GM23338 (cell line): ENCODE data around the gene BEND5. TPM values are rescaled to one million over a fixed set of nuclear protein-coding genes. Genes with fewer than 3 reads are reported as not detected.

ENCODE experiments used
- ATAC-seq: fragments of 200-7000 bp; cut with Tn5 transposase; 3 replicates; pipeline ENCODE4 v1.9.1; 2020
- DNase-seq: peaks from one replicate; pipeline ENCODE4 v3.0.0-alpha.2; 2015; ENCODE audit warnings: low spot score
- H2AFZ ChIP-seq: fragments of 200-600 bp; sonication (generic); 2 replicates; pipeline ENCODE4 v1.8.0; 2016; ENCODE audit warnings: antibody characterized with exemption, mild to moderate bottlenecking, moderate library complexity
- H3F3A ChIP-seq: fragments of 200-600 bp; sonication (generic); replicated peaks from 2 replicates; pipeline ENCODE4 v1.8.0; 2017; ENCODE audit warnings: antibody characterized with exemption, mixed run types, low read depth
- H3K27ac ChIP-seq: fragments of 200-600 bp; sonication (generic); 2 replicates; pipeline ENCODE4 v1.6.1; 2016; ENCODE audit warnings: low read depth
- H3K27me3 ChIP-seq: fragments of 200-600 bp; sonication (generic); 2 replicates; pipeline ENCODE4 v1.8.0; 2016; ENCODE audit warnings: mild to moderate bottlenecking, mixed run types, moderate library complexity; ENCODE audit not compliant: insufficient read depth
- H3K36me3 ChIP-seq: fragments of 200-600 bp; sonication (generic); 2 replicates; pipeline ENCODE4 v1.8.0; 2016; ENCODE audit warnings: mild to moderate bottlenecking; ENCODE audit not compliant: insufficient read depth
- H3K4me1 ChIP-seq: fragments of 200-600 bp; sonication (generic); 2 replicates; pipeline ENCODE4 v1.8.0; 2016; ENCODE audit warnings: mild to moderate bottlenecking, moderate library complexity; ENCODE audit not compliant: insufficient read depth
- H3K4me2 ChIP-seq: fragments of 200-600 bp; sonication (generic); 2 replicates; pipeline ENCODE4 v1.7.1; 2017; ENCODE audit warnings: mixed run types
- H3K4me3 ChIP-seq: fragments of 200-600 bp; sonication (generic); 2 replicates; pipeline ENCODE4 v1.6.1; 2016; ENCODE audit warnings: mixed run types
- H3K79me2 ChIP-seq: fragments of 200-600 bp; sonication (generic); replicated peaks from 2 replicates; pipeline ENCODE4 v1.8.0; 2017; ENCODE audit warnings: mild to moderate bottlenecking; ENCODE audit not compliant: insufficient read depth
- H3K9me2 ChIP-seq: fragments of 200-600 bp; sonication (generic); 2 replicates; pipeline ENCODE4 v1.8.0; 2017; ENCODE audit not compliant: insufficient read depth
- H4K20me1 ChIP-seq: fragments of 200-600 bp; sonication (generic); replicated peaks from 2 replicates; pipeline ENCODE4 v1.8.0; 2017; ENCODE audit warnings: mild to moderate bottlenecking; ENCODE audit not compliant: insufficient read depth
- H3K27ac Mint-ChIP-seq: 2 replicates; pipeline ENCODE4 v1.8.0; 2020; ENCODE audit warnings: inconsistent platforms, mild to moderate bottlenecking, moderate library complexity, mixed read lengths
- H3K27me3 Mint-ChIP-seq: 3 replicates; pipeline ENCODE4 v1.8.0; 2022; ENCODE audit warnings: low read depth, mild to moderate bottlenecking, moderate library complexity, mixed read lengths, inconsistent platforms; ENCODE audit not compliant: insufficient read depth, poor library complexity
- H3K36me3 Mint-ChIP-seq: 3 replicates; pipeline ENCODE4 v1.8.0; 2021; ENCODE audit warnings: low read depth, mild to moderate bottlenecking, inconsistent platforms, moderate library complexity, mixed read lengths
- H3K4me1 Mint-ChIP-seq: 3 replicates; pipeline ENCODE4 v1.8.0; 2020; ENCODE audit warnings: mild to moderate bottlenecking, inconsistent platforms, mixed read lengths
- H3K4me3 Mint-ChIP-seq: 3 replicates; pipeline ENCODE4 v1.8.0; 2021; ENCODE audit warnings: moderate library complexity, mild to moderate bottlenecking, inconsistent platforms, mixed read lengths
- H3K9me3 Mint-ChIP-seq: 3 replicates; pipeline ENCODE4 v1.8.0; 2020; ENCODE audit warnings: moderate library complexity, mild to moderate bottlenecking, inconsistent platforms, mixed read lengths
- ETS1 ChIP-seq: IDR thresholded peaks from 2 replicates; pipeline ENCODE4 v1.6.1; 2016; ENCODE audit warnings: antibody characterized with exemption
- EZH2 ChIP-seq: fragments of 200-600 bp; sonication (generic); IDR thresholded peaks from one replicate; pipeline ENCODE4 v1.8.0; 2017; ENCODE audit warnings: antibody characterized with exemption, mild to moderate bottlenecking, low read depth; ENCODE audit not compliant: unreplicated experiment
- EZH2phosphoT487 ChIP-seq: fragments of 200-600 bp; sonication (generic); IDR thresholded peaks from one replicate; pipeline ENCODE4 v1.8.1; 2018; ENCODE audit warnings: antibody characterized with exemption; ENCODE audit not compliant: unreplicated experiment
- JUNB ChIP-seq: IDR thresholded peaks from one replicate; pipeline ENCODE4 v1.6.1; 2016; ENCODE audit warnings: antibody characterized with exemption; ENCODE audit not compliant: unreplicated experiment
- NANOG ChIP-seq: IDR thresholded peaks from 2 replicates; pipeline ENCODE4 v1.6.1; 2016; ENCODE audit warnings: antibody characterized with exemption, borderline replicate concordance
- POLR2AphosphoS5 ChIP-seq: IDR thresholded peaks from 2 replicates; pipeline ENCODE4 v1.6.1; 2016; ENCODE audit warnings: antibody characterized with exemption, low read depth
- REST ChIP-seq: IDR thresholded peaks from one replicate; pipeline ENCODE4 v1.6.1; 2018; ENCODE audit warnings: antibody characterized with exemption; ENCODE audit not compliant: unreplicated experiment
- STAT1 ChIP-seq: IDR thresholded peaks from one replicate; pipeline ENCODE4 v1.6.1; 2016; ENCODE audit warnings: antibody characterized with exemption; ENCODE audit not compliant: unreplicated experiment
- ZNF114 ChIP-seq: fragments of 250-450 bp; sonication (Bioruptor Pico); IDR thresholded peaks from 2 replicates; pipeline ENCODE4 v1.5.0; 2020; ENCODE audit warnings: mild to moderate bottlenecking, moderate library complexity
- ZNF331 ChIP-seq: fragments of 250-450 bp; sonication (Bioruptor Pico); IDR thresholded peaks from 2 replicates; pipeline ENCODE4 v1.5.0; 2020; ENCODE audit warnings: low read depth, mild to moderate bottlenecking, moderate library complexity
- long read RNA-seq: library from polyadenylated mRNA; unstranded; transcript quantifications from one replicate; pipeline ENCODE4 v2.0.0, GENCODE V29; 2020; ENCODE audit not compliant: unreplicated experiment
- polyA plus RNA-seq: library from polyadenylated mRNA; unstranded; fragments of >200 nt; fragmentation: Nextera tagmentation; extraction: Ambion mirVana; gene quantifications from 2 replicates; pipeline ENCODE4 v1.2.1, GENCODE V29; 2016
- total RNA-seq: library from RNA; depleted of rRNA; stranded (reverse); fragments of >200 nt; shearing (Covaris generic); gene quantifications from 2 replicates; pipeline ENCODE4 v1.2.3, GENCODE V29; 2014; rRNA removed
- TF ChIP-seq, protein P1 (sequence below): fragments of 250-450 bp; sonication (Bioruptor Pico); IDR thresholded peaks from 2 replicates; pipeline ENCODE4 v1.5.0; 2020; ENCODE audit warnings: mild to moderate bottlenecking, moderate library complexity
- TF ChIP-seq, protein P2 (sequence below), 2 experiments: fragments of 200-600 bp in 1 of 2; sonication (generic) in 1 of 2; conservative IDR thresholded peaks; 2 replicates each; pipeline versions ENCODE4 v1.5.1 to v1.6.1; 2016 to 2017; ENCODE audit warnings: antibody characterized with exemption in 2 of 2, low read depth in 2 of 2, mild to moderate bottlenecking in 2 of 2, moderate library complexity in 1 of 2

The BEND5 gene
- total RNA-seq: 5.7 and 6.8 TPM in 2 replicates
- 12.3 TPM in 2 replicates for polyA plus RNA-seq
- long read RNA-seq, transcript BEND5-201 (6 exons, 1,716 nt): major isoform, 6 of 10 reads
- long read RNA-seq, partial matches to known transcripts: 1 of 10 reads
- long read RNA-seq, other reads (novel, unspliced or antisense): 2 of 10 reads

GRCh38 chr1:48776393-48777218 is at the start of gene BEND5:
TSS of gene BEND5 (minus strand) at chr1:48776891. CDS start at chr1:48776831, 60 bp downstream.
- Histone ChIP-seq H4K20me1 (no peaks in the 10 kb centered on the region; the same call in 1 of the 2 replicates), H3K4me2 (peak within 1 kb of the TSS; percentile 99), H3F3A (0 out of 2 replicates have a peak, but pooled peaks cover 2% of the 10 kb centered on the region), H3K27me3 (peaks cover 3% of the 10 kb centered on the region; the same call in 1 of the 2 replicates), H2AFZ (peak within 1 kb of the TSS; percentile 98), H3K4me3 (peak within 1 kb of the TSS; percentile 95), H3K27ac (no peak within 1 kb of the TSS), H3K4me1 (peaks cover 12% of the 10 kb centered on the region; the same call in 1 of the 2 replicates), H3K36me3 (no peaks in the 10 kb centered on the region), H3K79me2 (peaks cover 4% of the 10 kb centered on the region; the same call in 1 of the 2 replicates), H3K9me2 (no peaks in the 10 kb centered on the region)
- peak within 1 kb of the TSS; percentile 87 for H3K4me3 Mint-ChIP-seq
- no peaks in the 10 kb centered on the region for H3K9me3 Mint-ChIP-seq
- peaks cover 3% of the 10 kb centered on the region; the same call in 1 of the 3 replicates for H3K36me3 Mint-ChIP-seq
- H3K4me1 Mint-ChIP-seq: peaks cover 4% of the 10 kb centered on the region; the same call in 2 of the 3 replicates
- DNase-seq (peak; percentile 87), ATAC-seq (peak; percentile 76)
- peak within 1 kb of the TSS; percentile 29 for H3K27ac Mint-ChIP-seq
- H3K27me3 Mint-ChIP-seq: peaks cover 11% of the 10 kb centered on the region
- TF ChIP-seq, protein P1, sequence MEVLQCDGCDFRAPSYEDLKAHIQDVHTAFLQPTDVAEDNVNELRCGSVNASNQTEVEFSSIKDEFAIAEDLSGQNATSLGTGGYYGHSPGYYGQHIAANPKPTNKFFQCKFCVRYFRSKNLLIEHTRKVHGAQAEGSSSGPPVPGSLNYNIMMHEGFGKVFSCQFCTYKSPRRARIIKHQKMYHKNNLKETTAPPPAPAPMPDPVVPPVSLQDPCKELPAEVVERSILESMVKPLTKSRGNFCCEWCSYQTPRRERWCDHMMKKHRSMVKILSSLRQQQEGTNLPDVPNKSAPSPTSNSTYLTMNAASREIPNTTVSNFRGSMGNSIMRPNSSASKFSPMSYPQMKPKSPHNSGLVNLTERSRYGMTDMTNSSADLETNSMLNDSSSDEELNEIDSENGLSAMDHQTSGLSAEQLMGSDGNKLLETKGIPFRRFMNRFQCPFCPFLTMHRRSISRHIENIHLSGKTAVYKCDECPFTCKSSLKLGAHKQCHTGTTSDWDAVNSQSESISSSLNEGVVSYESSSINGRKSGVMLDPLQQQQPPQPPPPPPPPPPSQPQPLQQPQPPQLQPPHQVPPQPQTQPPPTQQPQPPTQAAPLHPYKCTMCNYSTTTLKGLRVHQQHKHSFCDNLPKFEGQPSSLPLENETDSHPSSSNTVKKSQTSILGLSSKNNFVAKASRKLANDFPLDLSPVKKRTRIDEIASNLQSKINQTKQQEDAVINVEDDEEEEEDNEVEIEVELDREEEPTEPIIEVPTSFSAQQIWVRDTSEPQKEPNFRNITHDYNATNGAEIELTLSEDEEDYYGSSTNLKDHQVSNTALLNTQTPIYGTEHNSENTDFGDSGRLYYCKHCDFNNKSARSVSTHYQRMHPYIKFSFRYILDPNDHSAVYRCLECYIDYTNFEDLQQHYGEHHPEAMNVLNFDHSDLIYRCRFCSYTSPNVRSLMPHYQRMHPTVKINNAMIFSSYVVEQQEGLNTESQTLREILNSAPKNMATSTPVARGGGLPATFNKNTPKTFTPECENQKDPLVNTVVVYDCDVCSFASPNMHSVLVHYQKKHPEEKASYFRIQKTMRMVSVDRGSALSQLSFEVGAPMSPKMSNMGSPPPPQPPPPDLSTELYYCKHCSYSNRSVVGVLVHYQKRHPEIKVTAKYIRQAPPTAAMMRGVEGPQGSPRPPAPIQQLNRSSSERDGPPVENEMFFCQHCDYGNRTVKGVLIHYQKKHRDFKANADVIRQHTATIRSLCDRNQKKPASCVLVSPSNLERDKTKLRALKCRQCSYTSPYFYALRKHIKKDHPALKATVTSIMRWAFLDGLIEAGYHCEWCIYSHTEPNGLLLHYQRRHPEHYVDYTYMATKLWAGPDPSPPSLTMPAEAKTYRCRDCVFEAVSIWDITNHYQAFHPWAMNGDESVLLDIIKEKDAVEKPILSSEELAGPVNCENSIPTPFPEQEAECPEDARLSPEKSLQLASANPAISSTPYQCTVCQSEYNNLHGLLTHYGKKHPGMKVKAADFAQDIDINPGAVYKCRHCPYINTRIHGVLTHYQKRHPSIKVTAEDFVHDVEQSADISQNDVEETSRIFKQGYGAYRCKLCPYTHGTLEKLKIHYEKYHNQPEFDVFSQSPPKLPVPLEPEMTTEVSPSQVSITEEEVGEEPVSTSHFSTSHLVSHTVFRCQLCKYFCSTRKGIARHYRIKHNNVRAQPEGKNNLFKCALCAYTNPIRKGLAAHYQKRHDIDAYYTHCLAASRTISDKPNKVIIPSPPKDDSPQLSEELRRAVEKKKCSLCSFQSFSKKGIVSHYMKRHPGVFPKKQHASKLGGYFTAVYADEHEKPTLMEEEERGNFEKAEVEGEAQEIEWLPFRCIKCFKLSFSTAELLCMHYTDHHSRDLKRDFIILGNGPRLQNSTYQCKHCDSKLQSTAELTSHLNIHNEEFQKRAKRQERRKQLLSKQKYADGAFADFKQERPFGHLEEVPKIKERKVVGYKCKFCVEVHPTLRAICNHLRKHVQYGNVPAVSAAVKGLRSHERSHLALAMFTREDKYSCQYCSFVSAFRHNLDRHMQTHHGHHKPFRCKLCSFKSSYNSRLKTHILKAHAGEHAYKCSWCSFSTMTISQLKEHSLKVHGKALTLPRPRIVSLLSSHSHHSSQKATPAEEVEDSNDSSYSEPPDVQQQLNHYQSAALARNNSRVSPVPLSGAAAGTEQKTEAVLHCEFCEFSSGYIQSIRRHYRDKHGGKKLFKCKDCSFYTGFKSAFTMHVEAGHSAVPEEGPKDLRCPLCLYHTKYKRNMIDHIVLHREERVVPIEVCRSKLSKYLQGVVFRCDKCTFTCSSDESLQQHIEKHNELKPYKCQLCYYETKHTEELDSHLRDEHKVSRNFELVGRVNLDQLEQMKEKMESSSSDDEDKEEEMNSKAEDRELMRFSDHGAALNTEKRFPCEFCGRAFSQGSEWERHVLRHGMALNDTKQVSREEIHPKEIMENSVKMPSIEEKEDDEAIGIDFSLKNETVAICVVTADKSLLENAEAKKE: no peak
- TF ChIP-seq EZH2phosphoT487: no peak
- TF ChIP-seq POLR2AphosphoS5: no peak
- TF ChIP-seq NANOG: no peak
- no peak; the same call in 1 of the 2 replicates for TF ChIP-seq ETS1
- TF ChIP-seq STAT1: no peak
- no peak for TF ChIP-seq ZNF331 (CRISPR knock-in tag)
- no peak for TF ChIP-seq EZH2
- TF ChIP-seq REST: no peak
- TF ChIP-seq, protein P2, sequence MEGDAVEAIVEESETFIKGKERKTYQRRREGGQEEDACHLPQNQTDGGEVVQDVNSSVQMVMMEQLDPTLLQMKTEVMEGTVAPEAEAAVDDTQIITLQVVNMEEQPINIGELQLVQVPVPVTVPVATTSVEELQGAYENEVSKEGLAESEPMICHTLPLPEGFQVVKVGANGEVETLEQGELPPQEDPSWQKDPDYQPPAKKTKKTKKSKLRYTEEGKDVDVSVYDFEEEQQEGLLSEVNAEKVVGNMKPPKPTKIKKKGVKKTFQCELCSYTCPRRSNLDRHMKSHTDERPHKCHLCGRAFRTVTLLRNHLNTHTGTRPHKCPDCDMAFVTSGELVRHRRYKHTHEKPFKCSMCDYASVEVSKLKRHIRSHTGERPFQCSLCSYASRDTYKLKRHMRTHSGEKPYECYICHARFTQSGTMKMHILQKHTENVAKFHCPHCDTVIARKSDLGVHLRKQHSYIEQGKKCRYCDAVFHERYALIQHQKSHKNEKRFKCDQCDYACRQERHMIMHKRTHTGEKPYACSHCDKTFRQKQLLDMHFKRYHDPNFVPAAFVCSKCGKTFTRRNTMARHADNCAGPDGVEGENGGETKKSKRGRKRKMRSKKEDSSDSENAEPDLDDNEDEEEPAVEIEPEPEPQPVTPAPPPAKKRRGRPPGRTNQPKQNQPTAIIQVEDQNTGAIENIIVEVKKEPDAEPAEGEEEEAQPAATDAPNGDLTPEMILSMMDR (conservative IDR thresholded peaks at IDR 0.05; ENCODE audit: low read depth in 2 of 2): no peak
- TF ChIP-seq ZNF114 (CRISPR knock-in tag): no peak
- TF ChIP-seq JUNB: no peak
